SK-N-SH treated with all-trans-retinoic acid at 6 μM for 48 hours (cell line): ENCODE results near the gene SLC66A3.

Experiments
- ARNTL ChIP-seq: fragments of 450-650 bp; formaldehyde crosslinking; IDR thresholded peaks from 2 replicates; pipeline ENCODE4 v1.5.0; 2020; ENCODE audit warnings: low read depth, mild to moderate bottlenecking, moderate library complexity, borderline replicate concordance
- GLIS3 ChIP-seq: fragments of 250-450 bp; sonication (Bioruptor Pico); IDR thresholded peaks from 2 replicates; pipeline ENCODE4 v1.5.0; 2020; ENCODE audit warnings: mild to moderate bottlenecking, moderate library complexity
- PATZ1 ChIP-seq: fragments of 250-450 bp; sonication (Bioruptor Pico); IDR thresholded peaks from 2 replicates; pipeline ENCODE4 v1.8.0; 2020; ENCODE audit warnings: mild to moderate bottlenecking, moderate library complexity, borderline replicate concordance
- RARB ChIP-seq: fragments of 250-450 bp; sonication (Bioruptor Pico); IDR thresholded peaks from 2 replicates; pipeline ENCODE4 v1.8.0; 2021; ENCODE audit warnings: mild to moderate bottlenecking, moderate library complexity
- TCF4 ChIP-seq: fragments of 250-450 bp; sonication (Bioruptor Pico); IDR thresholded peaks from 2 replicates; pipeline ENCODE4 v1.8.0; 2021; ENCODE audit warnings: mild to moderate bottlenecking, moderate library complexity, borderline replicate concordance
- ZFP30 ChIP-seq: fragments of 450-650 bp; formaldehyde crosslinking; IDR thresholded peaks from 2 replicates; pipeline ENCODE4 v1.5.0; 2022; ENCODE audit warnings: mild to moderate bottlenecking, moderate library complexity
- ZNF565 ChIP-seq: fragments of 450-650 bp; formaldehyde crosslinking; conservative IDR thresholded peaks from 2 replicates; pipeline ENCODE4 v1.5.0; 2020; ENCODE audit warnings: low read depth, mild to moderate bottlenecking, moderate library complexity

GRCh38 chr2:11121099-11121822 is 34.0 kb upstream of the SLC66A3 start:
- TF ChIP-seq PATZ1 (CRISPR knock-in tag) (no peak), ARNTL (no peak), GLIS3 (CRISPR knock-in tag) (no peak), ZFP30 (CRISPR knock-in tag) (no peak), TCF4 (CRISPR knock-in tag) (no peak), RARB (CRISPR knock-in tag) (no peak), ZNF565 (CRISPR knock-in tag) (no peak)
